Measurements from ENCODE around the gene ZNF786. TPM values are rescaled to one million over a fixed set of nuclear protein-coding genes. Genes with fewer than 3 reads are reported as not detected.

The ZNF786 gene
- total and polyA plus RNA-seq, 10 of the 15 experiments (the other 5 are each of a cell fraction or from before 2014, with no cell fraction given): 0.47 to 7.0 (median 4.2) TPM

DNA sequence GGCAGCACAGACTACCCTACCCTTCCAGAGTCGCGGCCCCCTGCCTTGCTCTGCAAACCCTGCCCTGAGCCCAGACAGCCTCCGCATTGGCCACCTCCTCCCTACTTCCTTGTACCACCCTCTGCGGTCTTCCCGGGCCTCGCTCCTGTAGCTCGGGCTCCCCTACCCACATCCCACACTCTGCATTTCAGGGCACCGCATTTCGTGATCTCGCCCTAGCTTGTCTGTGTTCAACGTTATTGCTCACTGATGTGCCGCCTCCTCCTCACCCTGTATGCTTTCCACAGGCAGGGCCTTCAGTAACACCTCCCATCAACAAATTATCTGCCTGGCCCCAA is 68.8 kb downstream of the ZNF786 start:
- BruUV-seq (replicated peaks): no TSS peak
- ChIA-PET SMC1A (ENCODE audit: uncharacterized antibody, unreplicated experiment) (no interaction called here), RAD21 (ENCODE audit: unreplicated experiment) (no interaction called here), CTCF (interaction anchor here (0.6 to 10.6 kb wide), 3 partner anchors 15 to 316 kb away, joined by 4 to 75 read pairs (median 5); no protein-coding TSS in a partner anchor), POLR2A (interaction anchor here (0.8 kb wide), 1 partner anchor 22 kb away, joined by 3 read pairs; no protein-coding TSS in a partner anchor)
- 18% methylated on average over 12 of the region's 12 CpGs for WGBS (ENCODE audit: insufficient coverage, insufficient replicate concordance, low lambda C conversion rate, missing lambda C conversion rate)
- in situ Hi-C loops (cut with MboI) (no loop called here), intact Hi-C loops (cut with micrococcal nuclease; ENCODE audit: unreplicated experiment) (no loop called here)
- DNase-seq (ENCODE audit: low read depth, low spot score) (no peak), ATAC-seq (peak; percentile 36), FAIRE-seq (no peak)
- Histone ChIP-seq H3K4me2 (ENCODE audit: control insufficient read depth, insufficient read depth) (peak overlapping the region; percentile 67; the same call in 1 of the 2 replicates), H3K9ac (ENCODE audit: control insufficient read depth, insufficient read depth, low read length) (no peak overlapping the region), H3K27me3 (replicated peaks in 1 of 2; ENCODE audit: control insufficient read depth in 2 of 2, insufficient read depth in 2 of 2, low read length in 1 of 2) (no peaks in the 10 kb centered on the region), H4K20me1 (ENCODE audit: control insufficient read depth, insufficient read depth) (no peaks in the 10 kb centered on the region), H3K4me3 (0 out of 2 replicates have a peak overlapping the region, but pooled peaks have one; percentile 1), H3K4me1 (ENCODE audit: control insufficient read depth, insufficient read depth, low read length) (peaks cover 10% of the 10 kb centered on the region), H3K9me3 (replicated peaks; ENCODE audit: control insufficient read depth, insufficient read depth, low read length) (no peaks in the 10 kb centered on the region), H2AFZ (ENCODE audit: control insufficient read depth, low read depth, low read length) (peak overlapping the region; percentile 51; the same call in 1 of the 2 replicates), H3K79me2 (ENCODE audit: control insufficient read depth, insufficient read depth, low read length) (peaks cover 55% of the 10 kb centered on the region), H3K27ac (ENCODE audit: control insufficient read depth, insufficient read depth) (peak overlapping the region; percentile 27), H3K36me3 (ENCODE audit: control insufficient read depth in 2 of 2, insufficient read depth in 2 of 2, low read length in 1 of 2) (peaks cover 1 to 19% of the 10 kb centered on the region in 2 experiments)
- TF ChIP-seq ZZZ3 (IDR thresholded peaks at IDR 0.05; ENCODE audit: control insufficient read depth, insufficient read length, low read depth): no peak
- TF ChIP-seq BHLHE40 (IDR thresholded peaks at IDR 0.05; ENCODE audit: borderline replicate concordance in 1 of 2, low read depth in 2 of 2, low read length in 1 of 2): no peak
- no peak for TF ChIP-seq SPI1 (IDR thresholded peaks at IDR 0.05; ENCODE audit: borderline replicate concordance, insufficient read depth, low read depth, low read length)
- TF ChIP-seq, protein P1, sequence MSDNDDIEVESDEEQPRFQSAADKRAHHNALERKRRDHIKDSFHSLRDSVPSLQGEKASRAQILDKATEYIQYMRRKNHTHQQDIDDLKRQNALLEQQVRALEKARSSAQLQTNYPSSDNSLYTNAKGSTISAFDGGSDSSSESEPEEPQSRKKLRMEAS (IDR thresholded peaks at IDR 0.05; ENCODE audit: low read depth, low read length): no peak
- TF ChIP-seq STAT1 (conservative IDR thresholded peaks at IDR 0.05): no peak

DNA sequence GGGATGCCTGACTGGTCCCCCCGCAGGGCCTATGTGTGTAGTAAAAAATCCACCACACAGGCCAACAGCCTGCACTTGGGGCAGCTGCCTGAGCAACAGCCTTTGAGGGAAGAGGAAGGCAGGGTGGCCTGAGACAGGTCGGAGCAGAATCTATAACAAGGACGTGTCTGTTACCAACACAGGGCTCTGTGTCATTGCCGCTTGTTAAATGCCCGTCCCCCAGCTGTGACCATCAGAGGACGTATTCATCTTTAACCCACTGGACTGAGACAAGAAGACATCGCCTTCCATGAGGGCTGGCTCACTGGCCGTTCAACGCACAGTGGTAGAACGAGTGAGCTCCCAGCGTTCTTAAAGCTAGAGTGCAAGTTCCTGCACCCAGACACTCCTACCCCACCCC is 70.0 kb downstream of the ZNF786 start:
- RAD21 ChIA-PET (ENCODE audit: unreplicated experiment): interaction anchor here (0.7 kb wide), 1 partner anchor 14 kb away, joined by 3 read pairs; no protein-coding TSS in a partner anchor
- no TSS peak for BruUV-seq (replicated peaks)
- intact Hi-C loops (cut with micrococcal nuclease; ENCODE audit: unreplicated experiment): no loop called here
- TF ChIP-seq TCF12 (IDR thresholded peaks at IDR 0.05; ENCODE audit: low read depth, low read length) (no peak), SMAD5 (IDR thresholded peaks at IDR 0.05; ENCODE audit: low read depth) (no peak), KDM1A (IDR thresholded peaks at IDR 0.05; ENCODE audit: borderline replicate concordance) (no peak), CHD1 (IDR thresholded peaks at IDR 0.05; ENCODE audit: low read depth, low read length) (no peak), TCF3 (IDR thresholded peaks at IDR 0.05; ENCODE audit: borderline replicate concordance, insufficient read depth, low read depth, low read length) (no peak), CREM (IDR thresholded peaks at IDR 0.05; ENCODE audit: low read depth) (no peak), ZNF207 (IDR thresholded peaks at IDR 0.05; ENCODE audit: borderline replicate concordance) (no peak)
- TF ChIP-seq, protein P2, sequence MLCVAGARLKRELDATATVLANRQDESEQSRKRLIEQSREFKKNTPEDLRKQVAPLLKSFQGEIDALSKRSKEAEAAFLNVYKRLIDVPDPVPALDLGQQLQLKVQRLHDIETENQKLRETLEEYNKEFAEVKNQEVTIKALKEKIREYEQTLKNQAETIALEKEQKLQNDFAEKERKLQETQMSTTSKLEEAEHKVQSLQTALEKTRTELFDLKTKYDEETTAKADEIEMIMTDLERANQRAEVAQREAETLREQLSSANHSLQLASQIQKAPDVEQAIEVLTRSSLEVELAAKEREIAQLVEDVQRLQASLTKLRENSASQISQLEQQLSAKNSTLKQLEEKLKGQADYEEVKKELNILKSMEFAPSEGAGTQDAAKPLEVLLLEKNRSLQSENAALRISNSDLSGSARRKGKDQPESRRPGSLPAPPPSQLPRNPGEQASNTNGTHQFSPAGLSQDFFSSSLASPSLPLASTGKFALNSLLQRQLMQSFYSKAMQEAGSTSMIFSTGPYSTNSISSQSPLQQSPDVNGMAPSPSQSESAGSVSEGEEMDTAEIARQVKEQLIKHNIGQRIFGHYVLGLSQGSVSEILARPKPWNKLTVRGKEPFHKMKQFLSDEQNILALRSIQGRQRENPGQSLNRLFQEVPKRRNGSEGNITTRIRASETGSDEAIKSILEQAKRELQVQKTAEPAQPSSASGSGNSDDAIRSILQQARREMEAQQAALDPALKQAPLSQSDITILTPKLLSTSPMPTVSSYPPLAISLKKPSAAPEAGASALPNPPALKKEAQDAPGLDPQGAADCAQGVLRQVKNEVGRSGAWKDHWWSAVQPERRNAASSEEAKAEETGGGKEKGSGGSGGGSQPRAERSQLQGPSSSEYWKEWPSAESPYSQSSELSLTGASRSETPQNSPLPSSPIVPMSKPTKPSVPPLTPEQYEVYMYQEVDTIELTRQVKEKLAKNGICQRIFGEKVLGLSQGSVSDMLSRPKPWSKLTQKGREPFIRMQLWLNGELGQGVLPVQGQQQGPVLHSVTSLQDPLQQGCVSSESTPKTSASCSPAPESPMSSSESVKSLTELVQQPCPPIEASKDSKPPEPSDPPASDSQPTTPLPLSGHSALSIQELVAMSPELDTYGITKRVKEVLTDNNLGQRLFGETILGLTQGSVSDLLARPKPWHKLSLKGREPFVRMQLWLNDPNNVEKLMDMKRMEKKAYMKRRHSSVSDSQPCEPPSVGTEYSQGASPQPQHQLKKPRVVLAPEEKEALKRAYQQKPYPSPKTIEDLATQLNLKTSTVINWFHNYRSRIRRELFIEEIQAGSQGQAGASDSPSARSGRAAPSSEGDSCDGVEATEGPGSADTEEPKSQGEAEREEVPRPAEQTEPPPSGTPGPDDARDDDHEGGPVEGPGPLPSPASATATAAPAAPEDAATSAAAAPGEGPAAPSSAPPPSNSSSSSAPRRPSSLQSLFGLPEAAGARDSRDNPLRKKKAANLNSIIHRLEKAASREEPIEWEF (IDR thresholded peaks at IDR 0.05; ENCODE audit: insufficient replicate concordance, low read depth, low read length): no peak

More for the DNA sequence above, 70.0 kb downstream of the ZNF786 start:
- no peak overlapping the region for H3K4me2 ChIP-seq (ENCODE audit: control insufficient read depth, insufficient read depth)
- DNase-seq (ENCODE audit: low read depth, low spot score): no peak
- CTCF ChIA-PET: interaction anchor here (10.6 kb wide), 1 partner anchor 14 kb away, joined by 75 read pairs; no protein-coding TSS in a partner anchor
- H3K4me3 ChIP-seq: no peak overlapping the region
- H2AFZ ChIP-seq (ENCODE audit: control insufficient read depth, low read depth, low read length): no peak overlapping the region
- H4K20me1 ChIP-seq (ENCODE audit: control insufficient read depth, insufficient read depth): no peaks in the 10 kb centered on the region
- H3K4me1 ChIP-seq (ENCODE audit: control insufficient read depth, insufficient read depth, low read length): peaks cover 10% of the 10 kb centered on the region
- POLR2A ChIA-PET: interaction anchor here (0.6 to 1.5 kb wide), 2 partner anchors 9 to 29 kb away, joined by 4 to 8 read pairs; no protein-coding TSS in a partner anchor
- no peaks in the 10 kb centered on the region for H3K27me3 ChIP-seq (replicated peaks in 1 of 2; ENCODE audit: control insufficient read depth in 2 of 2, insufficient read depth in 2 of 2, low read length in 1 of 2)
- SMC1A ChIA-PET (ENCODE audit: uncharacterized antibody, unreplicated experiment): no interaction called here
- H3K9ac ChIP-seq (ENCODE audit: control insufficient read depth, insufficient read depth, low read length): no peak overlapping the region
- in situ Hi-C loops (cut with MboI): no loop called here
- ATAC-seq: no peak
- no peak for FAIRE-seq
- peaks cover 4 to 26% of the 10 kb centered on the region in 2 experiments for H3K36me3 ChIP-seq (ENCODE audit: control insufficient read depth in 2 of 2, insufficient read depth in 2 of 2, low read length in 1 of 2)
- peaks cover 42% of the 10 kb centered on the region for H3K79me2 ChIP-seq (ENCODE audit: control insufficient read depth, insufficient read depth, low read length)
- H3K9me3 ChIP-seq (replicated peaks; ENCODE audit: control insufficient read depth, insufficient read depth, low read length): no peaks in the 10 kb centered on the region
- H3K27ac ChIP-seq (ENCODE audit: control insufficient read depth, insufficient read depth): no peak overlapping the region
- WGBS (ENCODE audit: insufficient coverage, insufficient replicate concordance, low lambda C conversion rate, missing lambda C conversion rate): 88% methylated on average over 11 of the region's 11 CpGs
